H9 (cell line): ENCODE measurements around the gene AARS1. TPM values are rescaled to one million over a fixed set of nuclear protein-coding genes. Genes with fewer than 3 reads are reported as not detected.

ENCODE experiments used
- DNase-seq: peaks from one replicate; pipeline ENCODE4 v3.0.0-alpha.2; 2017
- H2AFZ ChIP-seq: one replicate; pipeline ENCODE4 v1.6.1; 2013; ENCODE audit warnings: mild to moderate bottlenecking, low read length, control low read depth, moderate library complexity
- H2AK5ac ChIP-seq: 2 replicates; pipeline ENCODE4 v1.6.1; 2013; ENCODE audit warnings: low read length, control low read depth, mixed read lengths; ENCODE audit not compliant: insufficient read length
- H2BK120ac ChIP-seq: one replicate; pipeline ENCODE4 v1.6.1; 2013; ENCODE audit warnings: low read depth, mild to moderate bottlenecking, low read length, control low read depth, inconsistent platforms; ENCODE audit not compliant: poor library complexity, severe bottlenecking
- H2BK12ac ChIP-seq: 2 replicates; pipeline ENCODE4 v1.6.1; 2013; ENCODE audit warnings: low read length, control low read depth, mixed read lengths, low read depth; ENCODE audit not compliant: insufficient read length
- H2BK15ac ChIP-seq: 2 replicates; pipeline ENCODE4 v1.6.1; 2013; ENCODE audit warnings: low read depth, low read length, control low read depth
- H2BK20ac ChIP-seq: one replicate; pipeline ENCODE4 v1.6.1; 2013; ENCODE audit warnings: low read depth, mild to moderate bottlenecking, low read length, control low read depth, inconsistent platforms; ENCODE audit not compliant: poor library complexity, severe bottlenecking
- H2BK5ac ChIP-seq: 2 replicates; pipeline ENCODE4 v1.6.1; 2013; ENCODE audit warnings: low read length, control low read depth, mixed read lengths; ENCODE audit not compliant: insufficient read length
- H3K14ac ChIP-seq: 2 replicates; pipeline ENCODE4 v1.6.1; 2013; ENCODE audit warnings: low read length, control low read depth; ENCODE audit not compliant: insufficient read depth
- H3K18ac ChIP-seq: 2 replicates; pipeline ENCODE4 v1.6.1; 2013; ENCODE audit warnings: low read depth, mild to moderate bottlenecking, mixed read lengths, low read length, control low read depth; ENCODE audit not compliant: insufficient read length
- H3K23ac ChIP-seq: 2 replicates; pipeline ENCODE4 v1.6.1; 2013; ENCODE audit warnings: low read length, control low read depth, mixed read lengths, low read depth; ENCODE audit not compliant: insufficient read length
- H3K23me2 ChIP-seq: 2 replicates; pipeline ENCODE4 v1.6.1; 2013; ENCODE audit warnings: low read depth, mild to moderate bottlenecking, mixed read lengths, low read length, control low read depth; ENCODE audit not compliant: insufficient read length, poor library complexity, severe bottlenecking
- H3K27ac ChIP-seq: 2 replicates; pipeline ENCODE4 v1.5.1; 2013; ENCODE audit warnings: low read length, control low read depth, mixed read lengths, low read depth; ENCODE audit not compliant: insufficient read length
- H3K27me3 ChIP-seq: 2 replicates; pipeline ENCODE4 v1.6.1; 2013; ENCODE audit warnings: low read length, control low read depth, inconsistent platforms; ENCODE audit not compliant: insufficient read depth
- H3K4ac ChIP-seq: 2 replicates; pipeline ENCODE4 v1.6.1; 2013; ENCODE audit warnings: low read depth, mild to moderate bottlenecking, control low read depth, inconsistent platforms, low read length, moderate library complexity
- H3K4me1 ChIP-seq: 2 replicates; pipeline ENCODE4 v1.6.1; 2013; ENCODE audit warnings: low read length, control low read depth, inconsistent platforms; ENCODE audit not compliant: insufficient read depth
- H3K4me2 ChIP-seq: 2 replicates; pipeline ENCODE4 v1.6.1; 2013; ENCODE audit warnings: low read length, control low read depth, mixed read lengths; ENCODE audit not compliant: insufficient read length, insufficient read depth
- H3K56ac ChIP-seq: 2 replicates; pipeline ENCODE4 v1.6.1; 2013; ENCODE audit warnings: low read depth, mild to moderate bottlenecking, mixed read lengths, low read length, control low read depth; ENCODE audit not compliant: insufficient read length
- H3K79me1 ChIP-seq: 2 replicates; pipeline ENCODE4 v1.6.1; 2013; ENCODE audit warnings: low read depth, mild to moderate bottlenecking, moderate library complexity, low read length, control low read depth, inconsistent platforms; ENCODE audit not compliant: insufficient read depth, poor library complexity, severe bottlenecking
- H3K79me2 ChIP-seq: 2 replicates; pipeline ENCODE4 v1.6.1; 2013; ENCODE audit warnings: low read length, control low read depth, inconsistent platforms; ENCODE audit not compliant: insufficient read depth
- H3K9ac ChIP-seq: 2 replicates; pipeline ENCODE4 v1.6.1; 2013; ENCODE audit warnings: low read length, control low read depth, mixed read lengths; ENCODE audit not compliant: insufficient read length; ENCODE audit errors: extremely low read depth
- H3K9me3 ChIP-seq: one replicate; pipeline ENCODE4 v1.6.1; 2013; ENCODE audit warnings: low read depth, low read length, inconsistent platforms; ENCODE audit not compliant: control insufficient read depth
- H3T11ph ChIP-seq: one replicate; pipeline ENCODE4 v1.6.1; 2013; ENCODE audit warnings: mild to moderate bottlenecking, low read length, control low read depth, inconsistent platforms
- H4K20me1 ChIP-seq: one replicate; pipeline ENCODE4 v1.6.1; 2013; ENCODE audit not compliant: control insufficient read depth, insufficient read length, insufficient read depth
- H4K5ac ChIP-seq: 2 replicates; pipeline ENCODE4 v1.6.1; 2013; ENCODE audit warnings: low read depth, mild to moderate bottlenecking, mixed read lengths, low read length, control low read depth; ENCODE audit not compliant: insufficient read length
- H4K8ac ChIP-seq: replicated peaks from 2 replicates; pipeline ENCODE4 v1.6.1; 2013; ENCODE audit warnings: low read length, control low read depth, mixed read lengths, low read depth; ENCODE audit not compliant: insufficient read length
- H4K91ac ChIP-seq: 2 replicates; pipeline ENCODE4 v1.6.1; 2013; ENCODE audit warnings: low read depth, mild to moderate bottlenecking, moderate library complexity, mixed read lengths, low read length, control low read depth; ENCODE audit not compliant: insufficient read length
- H3K27ac Mint-ChIP-seq, 3 experiments: 2 replicates in 2 of 3; 3 replicates in 1 of 3; pipeline ENCODE4 v1.8.0; 2020 to 2021; ENCODE audit warnings: mixed read lengths in 3 of 3, mild to moderate bottlenecking in 1 of 3, moderate library complexity in 1 of 3
- H3K27me3 Mint-ChIP-seq: 2 replicates; pipeline ENCODE4 v1.8.0; 2021; ENCODE audit warnings: low read depth, mild to moderate bottlenecking, moderate library complexity, mixed read lengths
- H3K36me3 Mint-ChIP-seq, 3 experiments: 2 replicates in 2 of 3; 3 replicates in 1 of 3; pipeline ENCODE4 v1.8.0; 2020 to 2021; ENCODE audit warnings: low read depth in 3 of 3, mixed read lengths in 3 of 3; ENCODE audit not compliant: insufficient read depth in 1 of 3
- H3K4me1 Mint-ChIP-seq, 2 experiments: 2 replicates each; pipeline ENCODE4 v1.8.0; 2020; ENCODE audit warnings: mixed read lengths in 2 of 2
- H3K4me3 Mint-ChIP-seq, 2 experiments: 2 replicates in 1 of 2; 3 replicates in 1 of 2; pipeline ENCODE4 v1.8.0; 2020 to 2021; ENCODE audit warnings: mild to moderate bottlenecking in 2 of 2, mixed read lengths in 2 of 2, moderate library complexity in 1 of 2
- H3K9me3 Mint-ChIP-seq, 2 experiments: 2 replicates in 1 of 2; 3 replicates in 1 of 2; pipeline ENCODE4 v1.8.0; 2020; ENCODE audit warnings: mild to moderate bottlenecking in 2 of 2, mixed read lengths in 2 of 2, moderate library complexity in 1 of 2
- CTCF ChIP-seq: fragments of 200-600 bp; sonication (generic); conservative IDR thresholded peaks from 3 replicates; pipeline ENCODE4 v1.8.0; 2021; ENCODE audit warnings: antibody characterized with exemption, mild to moderate bottlenecking
- WGBS: extraction: QIAGEN DNeasy Blood & Tissue Kit; methylation state at CpG from one replicate; pipeline ENCODE4 v1.1.7; 2013; ENCODE audit warnings: missing lambda C conversion rate, low lambda C conversion rate, mixed read lengths; ENCODE audit not compliant: insufficient read length; ENCODE audit errors: extremely low coverage; 5-methylcytosine and 5-hydroxymethylcytosine counted together
- total RNA-seq: library from RNA; stranded (reverse); gene quantifications from 2 replicates; pipeline ENCODE4 v1.2.1, GENCODE V29; 2021

AARS1 gene
- total RNA-seq, 1 experiment from 2014 or later = 168 TPM

GRCh38 chr16:70258065-70258464 lies 31.2 kb downstream of the AARS1 start:
- Histone ChIP-seq H3K9me3 (no peaks in the 10 kb centered on the region), H3K23me2 (no peaks in the 10 kb centered on the region), H2BK120ac (no peak overlapping the region), H3K27me3 (no peaks in the 10 kb centered on the region), H4K8ac (no peak overlapping the region), H3K4ac (no peak overlapping the region), H2BK12ac (no peak overlapping the region), H3K18ac (no peak overlapping the region), H2BK5ac (no peak overlapping the region), H4K5ac (no peak overlapping the region), H2BK20ac (no peak overlapping the region), H4K20me1 (no peaks in the 10 kb centered on the region), H4K91ac (no peak overlapping the region), H3K23ac (no peak overlapping the region), H3K56ac (no peak overlapping the region), H3K27ac (no peak overlapping the region), H3K4me1 (no peaks in the 10 kb centered on the region), H3K4me2 (no peak overlapping the region), H3K9ac (no peak overlapping the region), H3T11ph (no peak overlapping the region), H3K14ac (no peak overlapping the region), H3K79me2 (no peaks in the 10 kb centered on the region), H2AFZ (no peak overlapping the region), H2BK15ac (no peak overlapping the region), H3K79me1 (no peaks in the 10 kb centered on the region), H2AK5ac (no peak overlapping the region)
- no CpG with 5 or more reads among the region's 14 CpGs for WGBS
- Mint-ChIP-seq H3K4me1 (no peaks in the 10 kb centered on the region; a peak in 1 of 4 replicates), H3K36me3 (peaks cover 63 to 95% (median 91%) of the 10 kb centered on the region in 3 experiments), H3K27me3 (no peaks in the 10 kb centered on the region), H3K27ac (peak overlapping the region; percentile 21 to 85 (median 82); a peak in 4 of 7 replicates), H3K4me3 (no peak overlapping the region), H3K9me3 (no peaks in the 10 kb centered on the region)
- peak; percentile 16 for DNase-seq
- TF ChIP-seq CTCF = no peak
